GM21390 (cell line): ENCODE data around the gene SYT1.

Source experiments
- ATAC-seq: cut with Tn5 transposase; IDR thresholded peaks from one replicate; pipeline ENCODE4 v1.9.1; 2021; ENCODE audit not compliant: unreplicated experiment

Gene SYT1

GRCh38 chr12:78891646-78892353 lies 27.2 kb downstream of the SYT1 start:
- ATAC-seq: no peak

DNA sequence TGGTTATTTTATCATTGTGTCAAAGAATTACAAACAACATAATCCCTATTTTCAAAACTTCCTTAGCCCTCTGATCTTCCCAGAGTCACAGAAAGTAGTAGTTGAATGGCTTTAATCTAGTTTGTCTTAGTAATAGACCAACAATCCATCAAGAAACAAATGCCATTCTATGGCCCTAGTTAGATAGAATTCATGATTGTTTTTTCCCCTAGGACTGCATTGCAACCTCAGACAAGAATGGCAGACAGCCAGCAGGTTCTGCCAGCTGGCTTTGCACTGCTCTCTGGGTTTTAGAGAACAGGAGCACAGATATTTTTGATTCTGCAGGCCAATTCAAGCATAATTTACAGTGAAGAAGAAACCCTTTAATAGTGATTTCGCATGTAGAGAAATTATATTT lies 33.8 kb downstream of the SYT1 start:
- ATAC-seq: no peak

GRCh38 chr12:78914859-78915331 lies 50.3 kb downstream of the SYT1 start:
- ATAC-seq: no peak

- ATAC-seq: no peak
Observed at GRCh38 chr12:78916845-78917480, 52.4 kb downstream of the SYT1 start.

GRCh38 chr12:78917513-78917912 lies 52.9 kb downstream of the SYT1 start:
- no peak for ATAC-seq

DNA sequence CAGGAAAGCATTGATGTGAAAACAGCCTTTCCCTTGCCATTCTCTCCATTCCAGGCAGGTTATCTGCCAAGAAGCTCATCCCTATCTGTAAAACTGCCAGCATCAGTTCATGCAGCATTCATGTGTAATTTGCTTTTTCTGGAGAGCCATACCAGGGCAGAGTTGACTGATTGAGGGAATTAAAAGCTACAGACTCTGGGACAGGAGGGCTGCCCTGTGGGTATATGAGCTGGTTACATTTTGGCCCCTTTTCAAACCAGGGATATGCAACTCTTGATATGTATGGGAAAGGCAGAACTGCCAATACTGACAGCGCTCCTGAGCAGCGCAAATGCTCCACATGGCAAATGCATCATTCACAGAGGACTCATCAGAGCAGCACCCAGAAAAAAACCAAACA lies 53.7 kb downstream of the SYT1 start:
- ATAC-seq: no peak

- ATAC-seq: no peak
Observed at GRCh38 chr12:78928200-78929074, 63.9 kb downstream of the SYT1 start.

DNA sequence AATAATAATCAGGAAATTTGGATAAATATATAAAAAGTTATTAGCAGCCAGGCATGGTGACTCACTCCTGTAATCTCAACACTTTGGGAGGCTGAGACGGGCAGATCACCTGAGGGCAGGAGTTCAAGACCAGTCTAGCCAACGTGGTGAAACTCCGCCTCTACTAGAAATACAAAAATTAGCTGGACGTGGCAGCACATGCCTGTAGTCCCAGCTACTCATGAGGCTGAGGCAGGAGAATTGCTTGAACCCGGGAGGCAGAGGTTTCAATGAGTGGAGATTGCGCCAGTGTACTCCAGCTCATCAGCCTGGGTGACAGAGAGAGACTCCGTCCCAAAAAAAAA lies 64.5 kb downstream of the SYT1 start:
- ATAC-seq: no peak

GRCh38 chr12:78931466-78931990 lies 67.0 kb downstream of the SYT1 start:
- no peak for ATAC-seq

DNA sequence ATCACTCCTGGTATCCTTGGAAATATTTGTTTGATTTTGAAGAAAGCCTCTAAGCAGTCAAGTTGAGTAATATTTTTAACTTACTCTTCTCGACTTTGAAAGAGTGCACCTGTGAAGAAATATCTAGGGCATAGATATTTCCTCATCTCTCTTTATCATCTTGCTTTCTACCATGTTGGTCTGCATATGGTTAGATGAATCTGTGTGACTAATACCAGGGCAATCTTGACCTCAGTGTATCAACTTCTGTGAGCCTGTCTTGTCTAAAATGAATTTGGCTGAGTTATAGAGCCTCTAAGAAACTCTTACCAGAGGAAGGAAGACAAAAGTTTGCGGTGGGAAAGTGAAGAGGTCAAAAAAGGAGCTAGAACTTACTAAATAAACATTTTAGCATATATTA lies 68.4 kb downstream of the SYT1 start:
- no peak for ATAC-seq

DNA sequence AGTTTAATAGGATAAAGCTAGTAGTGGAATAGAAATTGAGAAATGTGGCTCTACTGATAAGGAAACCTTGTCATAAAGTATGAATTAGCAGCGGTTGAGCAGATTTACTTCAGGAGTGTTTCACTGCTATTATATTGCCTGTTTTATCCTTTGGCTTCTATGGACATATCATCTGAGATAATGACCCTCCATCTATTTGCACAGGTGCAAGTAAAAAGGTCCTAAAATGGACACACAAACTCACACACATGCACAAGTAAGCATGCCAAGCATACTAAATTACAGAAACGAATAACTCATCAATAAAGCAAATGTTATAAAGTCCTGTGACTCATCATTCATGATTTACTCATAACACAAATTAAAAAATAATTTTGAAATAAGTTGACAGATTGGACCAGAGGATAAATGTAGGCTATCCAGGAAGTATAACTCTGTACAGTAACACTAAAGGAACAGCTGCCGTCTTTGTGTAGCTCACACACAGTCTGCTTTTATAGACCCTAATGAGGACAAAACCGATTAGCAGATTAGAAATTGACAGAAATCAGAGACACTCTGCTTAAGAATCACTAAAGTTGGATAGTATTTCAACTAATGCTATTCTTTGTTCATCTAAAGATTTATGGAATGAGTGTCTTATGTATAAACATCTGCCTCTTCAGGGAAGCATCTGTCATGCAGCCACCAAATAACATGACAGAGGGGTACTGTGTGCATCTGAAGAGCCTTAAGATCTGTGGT lies 73.9 kb downstream of the SYT1 start:
- no peak for ATAC-seq

- ATAC-seq: no peak
Observed at GRCh38 chr12:78949532-78949931, 85.0 kb downstream of the SYT1 start.

DNA sequence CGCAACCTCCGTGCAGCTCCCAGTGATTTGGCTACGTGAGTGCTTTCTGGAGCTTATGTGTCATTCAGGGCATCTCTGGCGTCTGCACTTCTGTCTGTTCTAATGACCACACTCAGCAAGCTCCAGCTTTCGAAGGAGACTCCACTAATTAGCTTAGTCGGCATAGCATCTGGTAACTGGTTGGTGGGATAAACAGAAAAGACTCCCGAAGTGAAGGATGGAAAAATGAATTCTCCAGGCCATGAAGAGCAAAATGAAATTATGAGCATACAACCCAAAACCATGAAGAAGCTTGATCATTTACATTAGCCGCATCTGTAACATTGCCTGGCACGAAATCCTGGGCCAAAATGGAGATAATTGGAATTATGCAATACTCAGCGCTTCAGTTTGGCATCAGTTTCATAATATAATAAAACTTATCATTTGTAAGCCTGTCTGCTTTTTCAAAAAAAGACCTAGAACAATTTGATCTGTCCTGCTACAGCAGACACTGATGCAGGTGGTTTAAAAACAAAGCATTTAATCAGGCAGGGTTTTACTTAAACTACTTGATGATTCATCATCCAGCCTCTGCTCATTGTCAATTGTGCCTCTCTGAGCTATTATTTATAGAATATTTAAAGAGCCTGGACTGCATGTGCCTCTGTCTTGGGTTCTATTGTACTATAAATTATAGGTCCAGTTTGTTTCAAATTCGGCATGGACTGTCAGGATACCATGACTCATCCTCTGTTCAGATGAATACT lies 87.4 kb downstream of the SYT1 start:
- no peak for ATAC-seq

DNA sequence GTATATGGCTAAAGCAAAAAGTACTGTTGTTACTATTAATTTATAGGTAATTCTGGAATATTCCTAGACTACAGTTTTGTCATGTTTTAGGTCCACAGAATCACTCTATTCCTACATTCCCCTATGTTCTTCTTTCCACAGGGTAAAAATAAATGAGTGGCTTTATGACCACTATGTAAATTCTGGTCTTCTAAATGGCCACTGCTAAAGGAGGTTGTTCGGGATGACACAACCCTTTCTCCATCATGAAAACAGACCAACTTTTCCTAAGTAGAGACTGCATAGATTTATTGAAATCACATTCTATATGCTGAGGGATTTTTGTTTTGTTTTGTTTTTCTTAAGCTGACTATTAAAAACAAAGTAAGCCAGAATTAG lies 88.0 kb downstream of the SYT1 start:
- ATAC-seq: no peak

DNA sequence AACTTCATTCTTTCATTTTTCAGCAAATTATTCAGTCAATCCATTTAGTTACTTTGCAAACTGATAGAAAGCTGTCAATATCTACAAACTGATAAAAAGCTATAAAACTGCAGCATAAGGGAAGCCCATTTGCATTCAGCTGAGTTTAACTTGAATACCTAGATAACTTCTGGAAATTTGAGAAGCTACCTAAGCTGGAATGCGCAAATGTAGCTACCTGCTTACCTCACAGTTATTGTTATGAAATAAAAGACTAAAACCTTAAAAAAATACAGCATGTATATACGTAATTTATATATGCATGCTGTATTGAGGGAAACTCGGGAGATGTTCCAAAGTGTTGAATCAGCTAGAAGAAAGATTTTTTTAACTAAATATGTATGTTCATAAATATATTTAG lies 94.4 kb downstream of the SYT1 start:
- ATAC-seq: no peak

- no peak for ATAC-seq
Observed at GRCh38 chr12:78959556-78959955, 95.0 kb downstream of the SYT1 start.

DNA sequence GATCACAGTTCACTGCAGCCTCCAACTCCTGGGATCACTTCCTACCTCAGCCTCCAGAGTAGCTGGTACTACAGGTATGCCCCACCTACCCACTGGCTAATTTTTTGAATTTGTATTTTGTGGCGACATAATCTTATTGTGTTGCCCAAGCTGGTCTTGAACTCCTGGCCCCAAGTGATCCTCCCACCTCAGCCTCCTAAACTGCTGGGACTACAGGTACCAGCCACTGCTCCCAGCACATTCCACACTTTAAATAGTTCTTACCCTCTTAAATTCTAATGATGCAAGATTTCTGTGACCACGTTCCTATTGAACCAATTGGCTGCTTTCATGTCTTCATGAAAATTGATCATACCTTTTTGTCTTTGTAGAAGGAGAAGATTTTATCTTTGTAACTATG lies 96.6 kb downstream of the SYT1 start:
- ATAC-seq: no peak

GRCh38 chr12:78963439-78964227 lies 99.1 kb downstream of the SYT1 start:
- ATAC-seq: no peak

DNA sequence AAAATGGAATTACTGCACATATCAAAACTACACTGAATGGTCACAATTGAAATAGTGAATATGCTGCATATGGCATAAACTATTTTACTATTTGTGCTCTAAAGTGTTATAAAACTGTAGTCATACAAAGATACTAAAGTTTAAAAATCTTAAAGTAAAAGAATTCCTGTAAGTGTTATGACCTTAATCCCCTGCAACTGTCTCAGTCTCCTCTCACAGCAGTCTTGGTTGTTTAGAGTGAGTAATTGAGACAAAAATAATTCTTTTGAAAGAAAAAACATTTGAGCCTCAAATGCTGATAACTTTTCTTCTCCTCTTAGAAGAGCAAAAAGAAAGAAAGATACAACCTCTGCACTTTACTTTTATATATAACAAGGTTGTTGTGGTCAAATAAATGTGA lies 99.9 kb downstream of the SYT1 start:
- ATAC-seq: no peak

DNA sequence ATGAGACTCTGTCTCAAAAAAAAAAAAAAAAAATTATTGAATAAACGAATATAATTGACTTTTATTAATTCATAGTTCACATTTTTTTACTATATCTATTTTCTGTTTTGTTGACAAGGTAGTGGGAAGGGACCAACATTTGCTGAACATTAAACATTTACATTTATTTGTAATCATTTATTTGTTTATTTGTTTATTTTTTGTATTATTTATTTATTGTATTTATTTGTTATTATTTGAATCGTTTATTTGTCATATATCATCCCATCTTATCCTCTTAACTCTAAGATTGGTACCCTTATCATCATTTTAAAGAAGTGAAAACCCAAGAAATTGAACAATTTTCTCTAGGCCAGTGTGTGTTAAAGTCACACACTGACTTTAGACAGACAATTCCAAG lies 101.5 kb downstream of the SYT1 start:
- ATAC-seq: no peak
